MV-4-11 (cell line): ENCODE data around the gene NIFK.
"Not testable (repeated sequence)": the region's sequence is repeated elsewhere in the genome, so short reads cannot be mapped to it uniquely, and the experiment has no call there.

Experiments
- DNase-seq: peaks from one replicate; lab custom pipeline; 2025; lab: John Stamatoyannopoulos, UW

NIFK gene

DNA sequence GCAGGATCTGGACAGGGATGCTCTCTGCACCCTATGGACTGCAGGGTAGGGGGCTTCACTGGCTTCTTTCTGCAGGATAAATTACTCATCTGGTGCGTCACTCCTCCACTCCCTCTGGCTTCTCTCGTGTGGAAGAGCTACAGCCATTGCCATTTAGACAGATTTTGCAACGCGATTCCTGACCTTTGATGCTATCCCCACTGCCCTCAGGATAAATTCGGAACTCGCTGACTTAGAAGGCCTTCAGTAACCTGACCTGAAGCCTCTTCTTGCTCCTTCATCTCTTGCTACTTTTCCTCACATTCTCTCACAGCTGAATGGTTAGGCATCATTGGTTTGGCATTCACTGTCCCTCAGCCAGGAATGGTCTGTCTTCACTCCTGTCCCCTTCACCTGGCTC, 5.3 kb downstream of the NIFK start:
- no peak for DNase-seq

DNA sequence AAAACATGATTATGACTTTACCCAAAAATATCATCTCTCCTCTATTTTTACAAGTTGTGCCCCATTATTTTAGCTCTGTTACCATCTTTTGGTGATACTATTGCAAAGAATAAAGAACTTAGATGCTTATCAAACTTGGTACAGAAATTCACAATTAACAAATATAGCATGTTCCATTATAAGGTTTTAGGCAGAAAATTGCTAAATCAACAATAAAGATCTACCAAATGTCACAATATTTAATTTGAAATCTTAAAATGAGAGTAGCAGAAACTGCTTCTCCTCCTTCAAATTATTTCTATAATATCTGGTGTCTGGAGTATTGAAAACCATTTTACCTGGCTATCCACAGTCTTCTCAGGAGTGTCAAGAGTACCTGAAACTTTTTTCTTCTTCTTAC, 8.7 kb downstream of the NIFK start:
- DNase-seq = no peak

DNA sequence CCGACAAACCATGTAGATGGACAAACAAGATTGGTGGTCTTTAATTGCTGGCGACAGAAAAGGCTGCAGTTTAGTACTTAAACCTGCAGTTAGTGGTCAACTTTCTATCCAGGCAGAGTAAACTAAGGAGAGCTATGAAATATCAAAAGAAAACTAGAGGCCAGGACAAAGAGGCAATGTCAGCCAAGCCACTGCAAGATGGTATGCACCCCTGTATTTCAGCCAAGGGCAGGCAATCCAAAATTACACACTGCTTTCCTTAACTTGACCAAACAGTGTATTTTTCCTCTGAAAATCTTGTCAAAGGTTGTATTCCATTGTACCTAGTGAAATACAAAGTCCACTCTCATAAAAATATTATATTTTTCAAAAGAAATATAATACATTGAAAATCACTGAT, 9.3 kb downstream of the NIFK start:
- no peak for DNase-seq

DNA sequence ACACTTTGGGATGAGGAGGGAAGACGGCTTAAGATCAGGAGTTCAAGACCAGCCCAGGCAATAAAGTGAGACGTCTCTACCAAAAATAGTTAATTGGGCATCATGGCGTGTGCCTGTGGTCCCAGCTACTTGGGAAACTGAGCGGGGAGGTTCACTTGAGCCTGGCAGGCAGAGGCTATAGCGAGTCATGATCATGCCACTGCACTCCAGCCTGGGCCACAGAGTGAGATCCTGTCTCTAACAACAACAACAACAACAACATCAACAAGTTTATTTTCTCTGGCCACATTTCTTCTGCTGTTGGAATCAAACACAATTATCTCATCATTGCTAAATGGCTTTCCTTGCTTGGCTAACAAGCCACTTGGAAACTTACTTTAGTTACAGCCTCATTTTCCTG, 13.4 kb downstream of the NIFK start:
- DNase-seq = no peak

DNA sequence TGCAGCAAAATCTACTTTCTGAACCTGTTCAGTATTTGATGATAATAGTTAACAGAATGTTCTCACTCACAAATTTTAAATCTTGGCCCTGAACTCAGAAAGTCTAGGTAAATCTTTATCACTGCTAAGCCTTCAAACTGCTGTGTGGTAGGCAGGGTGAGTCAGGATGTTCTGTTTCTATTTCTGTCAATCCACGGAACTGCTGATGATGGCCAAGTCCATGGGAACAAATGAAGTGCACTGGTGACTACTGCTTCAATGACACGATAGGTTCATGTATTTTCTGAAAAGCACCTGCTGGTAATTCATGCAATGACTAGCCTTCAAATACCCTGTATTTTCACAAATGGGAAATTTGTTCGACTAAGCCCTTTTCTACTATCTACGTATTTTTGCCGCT, 14.2 kb downstream of the NIFK start:
- peak; percentile 22 for DNase-seq

DNA sequence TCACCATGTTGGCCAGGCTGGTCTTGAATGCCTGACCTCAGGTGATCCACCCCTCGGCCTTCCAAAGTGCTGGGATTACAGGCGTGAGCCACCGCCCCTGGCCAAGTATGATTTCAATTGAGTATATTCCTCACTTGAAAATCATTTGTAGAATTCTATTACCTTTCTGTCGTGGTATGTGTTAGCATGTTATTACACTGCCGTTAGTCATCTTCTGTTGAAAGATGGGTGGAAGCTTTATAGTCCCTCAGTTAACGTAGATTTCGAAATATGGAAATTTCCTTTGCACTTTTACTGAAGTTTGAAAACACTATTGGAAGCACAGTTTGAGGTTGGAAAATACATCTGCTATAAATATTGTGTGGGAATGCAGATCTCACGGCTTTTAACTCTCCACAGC, 14.7 kb downstream of the NIFK start:
- DNase-seq = peak; percentile 39

DNA sequence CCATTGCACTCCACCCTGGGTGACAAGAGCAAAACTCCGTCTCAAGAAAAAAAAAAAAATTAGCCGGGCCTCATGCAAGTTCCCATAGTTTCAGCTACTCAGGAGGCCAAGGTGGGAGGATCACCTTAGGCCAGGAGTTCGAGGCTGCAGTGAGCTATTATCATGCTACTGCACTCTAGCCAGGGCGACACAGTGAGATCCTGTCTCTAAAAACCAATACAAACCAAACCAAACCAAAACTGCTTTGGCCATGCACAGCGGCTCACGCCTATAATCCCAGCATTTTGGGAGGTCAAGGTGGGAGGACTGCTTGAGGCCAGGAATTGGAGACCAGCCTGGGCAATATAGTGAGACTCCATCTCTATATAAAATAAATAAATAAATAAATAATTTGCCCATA, 19.1 kb downstream of the NIFK start:
- DNase-seq = no peak

DNA sequence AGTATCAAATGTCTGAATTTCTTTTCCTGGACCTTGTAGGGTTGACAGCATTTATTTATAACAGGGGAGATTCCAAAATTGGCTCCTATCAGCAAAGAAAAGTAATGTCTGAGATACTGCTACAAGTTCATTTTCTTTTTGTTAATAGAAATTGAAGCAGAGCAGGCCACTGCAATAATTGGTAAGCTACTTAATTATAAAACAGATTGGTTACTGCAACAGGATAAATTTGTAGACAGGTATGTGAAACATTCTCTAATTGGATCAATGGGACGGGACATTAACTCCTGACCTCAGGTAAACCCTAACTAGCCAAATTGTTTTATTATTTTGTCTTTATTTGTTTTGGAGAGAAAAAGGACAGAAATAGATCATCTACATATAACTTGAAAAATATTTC, 20.5 kb downstream of the NIFK start:
- no peak for DNase-seq

DNA sequence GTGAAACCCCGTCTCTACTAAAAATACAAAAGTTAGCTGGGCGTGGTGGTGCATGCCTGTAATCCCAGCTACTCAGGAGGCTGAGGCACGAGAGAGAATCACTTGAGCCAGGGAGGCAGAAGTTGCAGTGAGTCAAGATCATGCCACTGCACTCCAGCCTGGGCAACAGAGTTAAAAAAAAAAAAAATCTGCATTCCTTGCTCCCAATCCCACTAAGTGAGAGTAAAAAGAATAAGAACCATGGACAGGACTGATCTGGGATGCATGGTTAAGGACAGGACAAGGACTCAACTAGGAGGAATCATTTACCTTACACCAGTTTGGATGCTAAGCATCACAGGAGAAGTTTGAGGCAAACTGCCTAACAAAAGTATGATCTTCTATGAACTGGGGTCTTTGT, 25.2 kb downstream of the NIFK start:
- not testable (repeated sequence) for DNase-seq

DNA sequence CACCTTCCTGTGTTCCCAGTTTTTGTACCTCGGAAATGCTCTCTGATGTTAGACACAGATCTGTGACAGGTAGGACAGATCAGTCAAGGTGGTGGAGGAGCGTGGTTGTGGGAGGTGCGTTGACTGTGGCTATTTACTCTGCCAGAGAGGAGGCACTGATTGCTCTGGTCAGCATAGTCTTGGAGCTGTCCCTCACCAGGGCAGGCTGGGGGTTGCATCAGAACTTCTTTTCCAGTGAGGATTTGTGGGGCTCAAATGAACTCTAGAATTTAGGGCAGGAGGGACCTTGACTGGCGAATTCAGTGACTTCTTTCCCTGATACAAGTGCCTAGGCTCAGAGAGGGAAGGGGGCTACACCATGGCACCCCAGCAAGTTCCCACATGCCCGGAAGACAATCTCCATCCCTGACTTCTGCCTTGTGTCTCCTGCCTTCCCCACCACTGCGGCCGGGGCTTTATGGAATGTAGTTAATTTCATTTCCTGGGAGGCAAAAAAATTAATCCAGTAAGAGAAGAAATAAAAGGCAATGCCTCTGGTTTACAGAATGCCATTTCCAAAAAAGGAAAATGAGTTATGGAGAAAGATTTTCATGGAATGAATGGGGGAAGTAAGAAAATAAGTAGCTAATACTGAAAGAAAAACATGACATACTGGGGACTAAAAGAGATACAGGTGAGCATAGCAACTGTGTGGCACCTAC, 26.1 kb downstream of the NIFK start:
- DNase-seq = no peak

DNA sequence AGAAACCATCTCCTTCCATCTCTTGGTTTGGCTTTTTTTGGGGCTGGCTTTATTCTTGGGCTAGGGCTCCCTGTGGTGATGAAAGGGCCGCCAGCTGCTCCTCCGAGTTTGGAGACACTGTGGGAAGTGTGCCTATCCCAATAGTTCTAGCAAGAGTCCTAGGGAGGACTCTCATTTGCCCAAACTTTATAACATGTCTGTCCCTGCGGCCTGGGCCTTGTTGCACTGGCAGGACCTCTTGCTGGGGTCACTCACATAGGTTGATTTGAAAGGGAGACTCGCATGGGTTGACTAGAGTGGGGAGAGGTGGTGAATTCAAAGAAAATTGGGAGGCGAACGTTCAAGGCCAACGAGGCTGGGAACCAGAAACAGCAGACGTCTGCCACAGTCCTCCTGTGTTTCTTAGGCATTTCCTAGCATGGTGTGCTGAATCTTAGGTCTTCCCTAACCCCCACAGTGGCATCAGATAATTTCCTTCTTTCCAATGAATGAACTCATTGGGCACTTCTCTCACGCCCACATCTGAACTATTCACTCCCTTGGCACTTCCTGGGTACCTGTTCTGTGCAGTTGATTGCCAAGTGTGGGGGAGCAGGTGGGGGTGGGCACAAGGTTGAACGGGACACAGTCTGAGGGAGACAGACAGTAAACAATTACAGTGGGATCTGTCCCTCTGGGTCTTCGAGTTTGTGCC, 26.8 kb downstream of the NIFK start:
- DNase-seq = no peak

DNA sequence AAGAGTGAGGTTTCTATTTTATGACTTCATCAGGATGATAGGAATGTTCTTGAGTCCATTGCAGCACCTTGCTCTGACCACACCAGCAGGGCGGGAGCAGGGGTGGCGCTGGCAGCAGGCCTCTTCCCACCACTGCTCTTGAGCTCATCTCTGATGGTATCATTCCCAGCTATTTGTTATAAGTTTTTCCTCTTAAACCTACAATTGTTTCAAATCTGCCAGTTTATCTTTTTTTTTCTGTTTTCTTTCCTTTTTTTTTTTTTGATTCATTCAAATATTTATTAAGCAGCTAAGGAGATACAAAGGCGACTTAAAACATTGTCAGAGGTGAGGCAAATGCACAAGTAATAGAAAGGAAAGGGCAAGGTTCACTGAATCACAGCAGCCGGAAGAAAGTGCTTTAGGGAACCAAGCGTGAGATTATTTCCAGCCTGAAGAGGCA, 28.7 kb downstream of the NIFK start:
- DNase-seq = no peak

DNA sequence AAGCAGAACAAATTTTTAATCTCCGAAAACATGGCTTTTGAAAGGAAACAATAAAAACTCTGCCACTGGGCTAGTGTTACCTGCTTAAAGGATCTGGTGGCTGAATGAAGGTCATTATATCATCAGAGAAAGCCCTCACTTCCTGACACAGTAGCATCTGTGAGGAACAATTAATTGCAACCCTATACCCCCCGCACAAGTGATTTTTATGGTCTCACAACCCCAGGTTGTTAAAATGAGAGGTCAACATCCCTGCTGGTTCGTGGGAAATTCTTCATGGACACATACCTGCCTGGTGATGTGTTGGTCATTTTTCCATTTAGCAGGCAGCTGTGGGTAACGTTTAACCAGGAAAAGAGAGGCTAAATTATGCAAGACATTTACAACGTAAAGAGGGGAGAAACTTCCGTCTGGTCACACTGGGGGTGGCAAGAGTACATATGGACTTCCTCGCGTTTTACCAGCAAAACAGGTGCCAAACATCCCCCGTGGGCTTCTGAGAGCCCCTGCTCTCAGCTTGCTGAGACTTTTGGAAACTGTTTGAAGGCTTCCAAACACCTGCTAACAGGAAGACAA, 29.2 kb downstream of the NIFK start:
- no peak for DNase-seq

DNA sequence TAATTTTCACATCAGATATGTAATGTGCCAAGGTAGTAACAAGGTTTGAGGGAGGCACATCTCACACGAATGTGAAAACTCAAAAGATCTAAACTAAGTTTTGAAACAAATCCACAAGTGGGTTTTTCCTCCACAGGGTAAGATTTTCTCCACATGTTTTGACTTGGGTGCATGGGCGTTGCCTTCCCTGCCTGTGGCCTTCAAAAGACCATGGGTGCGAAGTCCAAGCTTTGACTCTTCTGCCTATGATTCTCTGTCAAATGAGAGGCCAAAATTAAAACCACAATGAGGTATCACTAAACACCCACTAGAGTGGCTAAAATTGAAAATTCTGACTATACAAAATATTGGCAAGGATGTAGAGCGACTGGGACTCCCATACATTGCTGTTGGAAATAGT, 30.7 kb downstream of the NIFK start:
- DNase-seq = no peak

DNA sequence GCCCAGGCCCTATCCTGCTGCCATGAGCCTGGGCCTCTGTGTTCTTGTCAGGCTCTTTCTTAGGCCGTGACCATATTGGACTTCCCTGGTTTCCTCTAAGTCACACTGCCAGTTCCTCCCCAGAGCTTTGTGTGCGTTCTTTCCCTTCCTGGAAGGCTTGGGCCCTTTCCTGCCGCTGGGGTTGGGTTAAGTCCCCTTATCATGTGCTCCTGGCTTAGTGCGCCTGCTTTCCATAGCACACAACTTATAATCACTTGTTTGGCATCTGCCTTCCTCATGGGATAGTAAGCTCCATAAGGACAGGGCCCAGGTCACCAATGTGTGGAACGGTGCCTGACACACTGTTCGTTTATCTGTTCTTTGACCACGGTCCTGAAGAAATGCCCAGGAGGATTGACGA, 31.3 kb downstream of the NIFK start:
- DNase-seq = no peak

DNA sequence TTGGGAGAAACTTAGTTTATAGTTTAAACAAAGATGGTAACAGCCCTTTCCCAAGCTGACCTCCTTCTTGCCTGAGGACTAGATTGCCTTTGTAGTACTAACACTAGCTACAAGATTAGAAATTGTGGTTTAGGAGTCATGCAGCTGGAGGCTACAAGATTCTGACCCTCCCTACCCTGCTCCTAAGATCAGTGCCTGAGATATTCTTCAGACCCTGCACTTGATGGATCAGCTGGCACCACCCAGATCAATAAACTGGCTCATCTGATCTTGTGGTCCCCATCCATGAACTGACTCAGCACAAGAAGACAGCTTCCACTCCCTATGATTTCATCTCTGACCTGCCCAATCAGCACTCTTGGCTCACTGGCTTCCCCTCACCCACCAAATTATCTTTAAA, 34.9 kb downstream of the NIFK start:
- peak; percentile 39 for DNase-seq

DNA sequence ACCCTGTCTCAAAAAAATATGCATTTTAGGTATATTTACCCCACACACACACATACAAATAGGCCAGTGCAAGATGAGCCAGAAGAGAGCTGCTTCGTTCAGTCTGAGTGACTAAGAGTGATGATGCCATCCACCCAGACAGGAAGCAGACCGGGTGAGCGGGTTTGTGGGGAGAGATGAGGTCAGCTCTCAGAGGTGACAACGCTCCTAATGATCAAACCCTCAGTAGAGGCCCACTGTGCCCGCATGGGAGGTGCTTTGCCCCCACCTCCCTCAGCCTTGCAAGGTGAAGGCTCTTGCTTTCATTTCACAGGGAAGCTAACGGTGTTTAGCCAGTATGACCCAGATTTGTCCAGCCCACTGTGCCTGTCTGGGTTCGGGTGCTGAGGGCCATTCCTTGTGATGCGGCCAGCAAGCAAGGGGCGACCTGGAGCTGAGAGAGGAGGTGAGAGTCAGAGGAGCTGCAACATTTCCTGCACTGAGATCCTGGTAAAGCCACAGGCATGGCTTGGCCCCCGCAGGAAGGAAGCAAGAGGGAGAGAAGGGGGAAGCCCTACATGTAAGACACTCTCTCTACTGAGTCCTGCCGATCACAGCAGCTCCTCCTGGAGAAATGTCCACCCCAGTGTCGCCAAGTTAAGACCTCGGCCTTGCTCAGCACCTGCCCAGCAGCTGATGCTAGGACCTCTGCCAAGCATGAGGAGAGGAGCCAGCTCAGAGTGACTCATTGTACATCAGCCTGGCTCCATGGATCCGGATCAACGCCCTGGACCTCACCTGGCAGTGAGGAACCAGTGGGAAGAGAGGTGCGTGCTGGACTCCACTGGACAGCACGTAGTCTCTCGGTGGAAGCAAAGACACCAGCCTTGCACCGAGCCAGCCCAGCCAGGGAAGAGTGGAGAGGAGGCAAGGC, 37.0 kb downstream of the NIFK start:
- peak; percentile 92 for DNase-seq

DNA sequence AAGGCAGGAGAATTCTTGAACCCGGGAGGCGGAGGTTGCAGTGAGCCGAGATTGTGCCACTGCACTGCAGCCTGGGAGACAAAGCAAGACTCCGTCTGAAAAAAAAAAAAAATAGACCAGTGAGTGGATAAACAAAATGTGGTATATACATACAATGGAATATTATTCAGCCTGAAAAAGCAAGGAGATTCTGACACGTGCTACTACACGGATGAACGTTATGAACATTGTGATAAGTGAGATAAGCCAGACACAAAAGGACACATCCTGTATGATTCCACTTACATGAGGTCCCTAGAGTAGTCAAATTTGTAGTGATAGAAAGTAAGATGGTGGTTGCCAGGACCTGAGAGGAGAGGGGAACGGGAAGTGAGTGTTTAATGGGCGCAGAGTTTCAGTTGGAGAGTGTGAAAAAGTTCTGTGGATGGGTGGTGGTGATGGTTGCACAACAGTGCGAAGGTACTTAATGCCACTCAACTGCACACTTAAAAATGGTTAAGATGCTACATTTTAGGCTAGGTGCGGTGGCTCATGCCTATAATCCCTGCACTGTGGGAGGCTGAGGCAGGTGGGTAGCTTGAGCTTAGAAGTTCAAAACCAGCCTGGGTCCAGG, 38.3 kb downstream of the NIFK start:
- DNase-seq = peak; percentile 84

DNA sequence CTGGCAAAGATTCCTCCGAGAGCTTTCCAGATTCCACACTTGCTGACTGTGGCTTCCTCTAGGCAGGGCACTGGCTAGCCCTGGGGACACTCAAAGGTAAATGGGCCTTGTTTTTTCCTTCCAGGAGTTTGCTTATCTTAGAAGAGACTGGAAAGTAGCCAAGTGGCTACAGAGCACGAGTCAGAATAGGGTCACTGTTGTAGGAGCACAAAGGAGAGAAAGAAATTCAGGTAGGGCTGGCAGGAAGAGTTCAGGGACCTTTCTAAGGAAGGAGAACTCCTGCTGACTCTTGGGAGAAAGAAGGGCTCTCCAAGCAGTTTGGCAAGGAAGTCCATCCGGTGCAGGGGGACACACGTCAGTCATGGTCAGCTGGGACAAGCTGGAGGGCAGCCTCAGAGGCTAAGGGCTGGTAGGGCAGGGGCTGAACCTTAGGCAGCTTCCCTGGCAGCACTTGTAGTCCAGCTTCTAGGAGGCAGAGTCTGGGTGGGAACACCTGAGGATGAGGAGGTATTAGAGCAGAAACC, 39.5 kb downstream of the NIFK start:
- DNase-seq = no peak

DNA sequence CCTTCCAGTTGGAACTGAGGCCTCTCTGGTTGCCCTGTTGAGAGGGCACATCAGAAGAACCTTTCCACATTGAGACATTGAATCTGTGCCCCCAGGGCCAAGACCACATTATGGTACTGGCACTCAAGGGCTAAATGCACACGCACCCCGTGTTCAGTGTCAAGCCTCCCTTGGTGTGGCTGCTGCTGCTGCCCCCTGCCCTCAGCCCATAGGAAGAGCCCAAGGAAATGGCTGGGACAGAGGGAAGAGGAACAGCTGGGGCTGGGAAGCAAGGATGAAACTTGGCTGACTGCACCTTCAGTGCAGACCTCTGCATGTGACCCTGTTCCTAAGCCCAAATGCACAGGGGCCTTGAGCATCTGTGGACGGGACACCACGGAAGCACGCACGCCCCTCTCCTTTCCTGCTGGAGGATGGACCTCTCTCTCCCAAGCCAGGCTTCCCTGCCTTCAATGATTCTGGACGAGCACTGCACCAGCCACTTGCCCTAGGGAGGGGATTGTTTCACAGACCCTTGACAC, 40.2 kb downstream of the NIFK start:
- DNase-seq = no peak

DNA sequence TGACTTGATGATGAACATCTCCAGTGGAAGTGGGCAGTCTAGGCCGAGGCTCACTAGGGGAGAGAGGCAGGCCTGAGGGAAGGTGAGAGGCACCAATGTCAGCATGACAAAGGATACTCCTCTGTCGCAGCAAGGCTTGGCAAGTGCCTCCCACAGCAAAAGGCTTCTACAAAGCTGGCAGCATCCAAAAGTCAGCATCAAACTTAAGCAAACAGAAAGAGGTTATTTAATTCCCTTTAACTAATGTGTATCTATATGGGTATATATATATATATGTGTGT, 41.6 kb downstream of the NIFK start:
- DNase-seq = no peak
